Naive thymus-derived CD4-positive, alpha-beta T cell (primary cell): ENCODE measurements around the gene TBX19. TPM values are rescaled to one million over a fixed set of nuclear protein-coding genes. Genes with fewer than 3 reads are reported as not detected.

Experiments used
- ATAC-seq: fragments of 150-1000 bp; cut with Tn5 transposase; 2 replicates; pipeline ENCODE4 v1.10.0; 2021; ENCODE audit warnings: mild to moderate bottlenecking, moderate library complexity
- CTCF ChIA-PET: fragments of 350-600 bp; sonication (Branson Sonifier 250); formaldehyde crosslinking; loops from one replicate; lab custom pipeline; 2021; ENCODE audit warnings: antibody characterized with exemption; lab: Charles Lee
- POLR2A ChIA-PET: fragments of 350-600 bp; sonication (Branson Sonifier 250); formaldehyde crosslinking; loops from one replicate; lab custom pipeline; 2021; ENCODE audit warnings: antibody characterized with exemption, inconsistent platforms; lab: Charles Lee
- DNase-seq, 9 donors: peaks; one replicate each; pipeline versions ENCODE4 v3.0.0 to v3.0.0-alpha.2; 2020 to 2022; ENCODE audit warnings: mixed read lengths in 1 of 9
- H3K27ac ChIP-seq: one replicate; pipeline ENCODE4 v1.7.0; 2013; ENCODE audit warnings: mild to moderate bottlenecking, low read depth, low read length, moderate library complexity
- H3K27me3 ChIP-seq, 2 donors: one replicate each; pipeline ENCODE4 v1.7.0; 2013; ENCODE audit warnings: low read length in 2 of 2, mild to moderate bottlenecking in 2 of 2, moderate library complexity in 2 of 2; ENCODE audit not compliant: control insufficient read depth in 2 of 2, insufficient read depth in 2 of 2
- H3K36me3 ChIP-seq, 3 experiments: 1 replicate in 2 of 3; 2 replicates in 1 of 3; pipeline ENCODE4 v1.7.0; 2013; ENCODE audit warnings: low read length in 3 of 3, mild to moderate bottlenecking in 3 of 3, moderate library complexity in 1 of 3; ENCODE audit not compliant: insufficient read depth in 3 of 3, control insufficient read depth in 2 of 3
- H3K4me1 ChIP-seq, 2 donors: one replicate each; pipeline ENCODE4 v1.7.0; 2013; ENCODE audit warnings: low read length in 2 of 2, mild to moderate bottlenecking in 2 of 2, moderate library complexity in 1 of 2; ENCODE audit not compliant: control insufficient read depth in 2 of 2, insufficient read depth in 2 of 2
- H3K4me3 ChIP-seq: 2 replicates; pipeline ENCODE4 v1.7.0; 2013; ENCODE audit warnings: mild to moderate bottlenecking, low read length
- H3K9me3 ChIP-seq, 3 experiments: 1 replicate in 2 of 3; 2 replicates in 1 of 3; pipeline ENCODE4 v1.7.0; 2013; ENCODE audit warnings: low read length in 3 of 3; ENCODE audit not compliant: control insufficient read depth in 2 of 3
- H3K27ac Mint-ChIP-seq, 9 donors: one replicate each; pipeline ENCODE4 v1.8.0; 2020 to 2022; ENCODE audit warnings: mixed read lengths in 9 of 9, mild to moderate bottlenecking in 8 of 9, moderate library complexity in 5 of 9, inconsistent platforms in 2 of 9
- H3K27me3 Mint-ChIP-seq, 5 donors: one replicate each; pipeline ENCODE4 v1.8.0; 2021 to 2022; ENCODE audit warnings: mixed read lengths in 5 of 5, mild to moderate bottlenecking in 1 of 5
- H3K36me3 Mint-ChIP-seq, 5 donors: one replicate each; pipeline ENCODE4 v1.8.0; 2020 to 2022; ENCODE audit warnings: mixed read lengths in 5 of 5, mild to moderate bottlenecking in 3 of 5, inconsistent platforms in 1 of 5
- H3K4me1 Mint-ChIP-seq, 7 donors: one replicate each; pipeline ENCODE4 v1.8.0; 2020 to 2022; ENCODE audit warnings: mixed read lengths in 7 of 7, mild to moderate bottlenecking in 3 of 7, inconsistent platforms in 1 of 7
- H3K4me3 Mint-ChIP-seq, 10 donors: one replicate each; pipeline ENCODE4 v1.8.0; 2020 to 2022; ENCODE audit warnings: mild to moderate bottlenecking in 10 of 10, mixed read lengths in 10 of 10, moderate library complexity in 6 of 10, inconsistent platforms in 2 of 10
- H3K9me3 Mint-ChIP-seq, 11 donors: one replicate each; pipeline ENCODE4 v1.8.0; 2020 to 2022; ENCODE audit warnings: mixed read lengths in 11 of 11, mild to moderate bottlenecking in 4 of 11, inconsistent platforms in 1 of 11, moderate library complexity in 1 of 11
- intact Hi-C, 2 donors: fragments of 100-400 bp; cut with micrococcal nuclease; formaldehyde crosslinking; loops; one replicate each; pipeline ENCODE4 v1.15.1; 2023
- polyA plus RNA-seq, 2 donors: library from polyadenylated mRNA; unstranded; fragments of 300-500 nt; fragmentation: Illumina TruSeq; gene quantifications; one replicate each; pipeline ENCODE4 v1.2.3, GENCODE V29; 2021
- total RNA-seq, 6 experiments: library from RNA in 5 of 6; stranded (reverse) in 5 of 6; gene quantifications; 1 replicate in 5 of 6; 2 replicates in 1 of 6; pipeline ENCODE4 v1.2.3 and lab custom pipeline; 2021 to 2026

Gene TBX19
- total and polyA plus RNA-seq, 7 experiments from 2014 or later = 1.1 to 4.5 (median 2.2) TPM

DNA sequence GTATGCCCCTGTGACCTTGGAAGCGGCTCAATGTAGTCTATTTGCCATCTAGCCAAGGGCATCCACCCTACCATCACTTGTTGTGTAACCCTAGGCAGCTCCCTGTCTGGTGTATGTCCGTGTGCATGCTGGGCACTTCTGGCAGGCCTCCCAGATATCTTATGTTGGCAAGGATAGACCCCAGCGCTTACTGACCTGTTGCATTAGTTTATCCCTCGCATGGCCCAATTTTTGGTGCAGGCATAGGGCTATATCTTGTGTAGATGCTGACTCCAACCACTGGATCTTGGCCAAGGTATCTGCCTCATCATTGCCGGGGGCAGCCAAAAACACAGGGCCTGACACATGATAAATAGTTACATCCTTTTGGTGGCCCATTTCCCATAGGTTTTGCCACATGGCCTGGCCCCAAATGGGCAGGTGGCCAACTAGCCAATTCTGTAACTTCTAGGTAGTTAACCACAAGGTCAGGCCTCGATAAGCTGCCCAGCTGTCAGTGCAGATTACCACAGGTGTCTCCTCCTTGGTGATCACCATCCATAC is 14.0 kb upstream of the TBX19 start:
- ATAC-seq (no peak), DNase-seq (no peak)
- Mint-ChIP-seq H3K4me1 (peaks cover under 1 to 6% (median 1%) of the 10 kb centered on the region in 7 donors), H3K9me3 (peaks cover 0 to 15% (median 1%) of the 10 kb centered on the region in 11 donors), H3K27me3 (no peaks in the 10 kb centered on the region), H3K36me3 (peaks cover 8 to 60% (median 38%) of the 10 kb centered on the region in 5 donors), H3K27ac (no peak overlapping the region), H3K4me3 (no peak overlapping the region)
- Histone ChIP-seq H3K36me3 (peaks cover 0 to 25% (median 0%) of the 10 kb centered on the region in 3 experiments), H3K4me1 (no peaks in the 10 kb centered on the region), H3K27ac (no peak overlapping the region), H3K9me3 (no peaks in the 10 kb centered on the region), H3K27me3 (no peaks in the 10 kb centered on the region), H3K4me3 (no peak overlapping the region)
- POLR2A ChIA-PET = no interaction called here
- CTCF ChIA-PET = no interaction called here
- intact Hi-C loops = no loop called here

DNA sequence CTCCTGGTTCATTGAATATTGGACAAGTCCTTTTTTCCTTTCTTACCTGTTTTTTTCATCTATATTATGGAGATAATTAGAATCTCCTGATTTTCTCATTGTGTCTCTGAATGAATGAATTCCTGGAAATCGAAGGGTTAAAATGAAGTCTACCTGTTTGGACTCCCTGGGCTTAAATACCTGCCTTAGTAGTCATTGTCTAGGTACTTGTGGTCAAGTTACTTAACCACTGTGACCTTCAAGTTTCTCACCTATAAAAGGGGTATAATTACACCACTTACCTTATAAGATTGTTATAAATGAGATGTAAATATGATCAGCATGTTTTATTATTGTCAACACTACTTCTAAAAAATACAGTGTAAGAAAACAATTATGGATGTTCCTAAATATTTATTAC is 9.0 kb upstream of the TBX19 start:
- Histone ChIP-seq H3K27me3 (no peaks in the 10 kb centered on the region), H3K4me3 (no peak overlapping the region), H3K36me3 (no peaks in the 10 kb centered on the region), H3K27ac (no peak overlapping the region), H3K4me1 (no peaks in the 10 kb centered on the region), H3K9me3 (no peaks in the 10 kb centered on the region)
- POLR2A ChIA-PET = no interaction called here
- Mint-ChIP-seq H3K4me1 (peaks cover 0 to 3% (median 0%) of the 10 kb centered on the region in 7 donors), H3K36me3 (peaks cover 4 to 42% (median 38%) of the 10 kb centered on the region in 5 donors), H3K27ac (no peak overlapping the region), H3K9me3 (peaks cover 0 to 20% (median 6%) of the 10 kb centered on the region in 11 donors), H3K27me3 (peaks cover 0 to 2% (median 0%) of the 10 kb centered on the region in 5 donors), H3K4me3 (no peak overlapping the region)
- CTCF ChIA-PET = no interaction called here
- intact Hi-C loops = no loop called here
- DNase-seq (no peak), ATAC-seq (no peak)

DNA sequence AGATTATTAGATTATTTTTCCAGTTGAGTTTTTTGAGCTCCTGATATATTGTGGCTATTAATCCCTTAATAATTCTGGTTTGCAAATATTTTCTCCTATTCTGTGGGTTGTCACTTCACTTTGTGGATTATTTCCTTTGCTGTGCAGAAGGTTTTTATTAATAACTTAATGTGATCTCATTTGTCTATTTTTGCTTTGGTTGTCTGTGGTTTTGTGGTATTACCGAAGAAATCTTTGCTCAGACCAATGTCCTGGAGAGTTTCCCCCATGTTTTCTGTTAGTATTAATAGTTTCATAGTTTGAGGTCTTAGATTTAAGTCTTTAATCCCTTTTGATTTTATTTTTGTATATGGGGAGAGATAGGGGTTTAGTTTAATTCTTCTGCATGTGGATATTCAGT is 7.1 kb upstream of the TBX19 start:
- DNase-seq (no peak), ATAC-seq (no peak)
- H3K36me3 ChIP-seq = no peaks in the 10 kb centered on the region
- CTCF ChIA-PET = no interaction called here
- H3K9me3 ChIP-seq = no peaks in the 10 kb centered on the region
- POLR2A ChIA-PET = no interaction called here
- Mint-ChIP-seq H3K36me3 (peaks cover 4 to 46% (median 43%) of the 10 kb centered on the region in 5 donors), H3K27me3 (peaks cover 0 to 5% (median 0%) of the 10 kb centered on the region in 5 donors), H3K4me3 (no peak overlapping the region), H3K4me1 (peaks cover 0 to 3% (median 0%) of the 10 kb centered on the region in 7 donors), H3K27ac (no peak overlapping the region), H3K9me3 (peaks cover 0 to 27% (median 8%) of the 10 kb centered on the region in 11 donors)
- H3K27me3 ChIP-seq = no peaks in the 10 kb centered on the region
- H3K4me1 ChIP-seq = no peaks in the 10 kb centered on the region
- no peak overlapping the region for H3K4me3 ChIP-seq
- intact Hi-C loops = no loop called here
- no peak overlapping the region for H3K27ac ChIP-seq

DNA sequence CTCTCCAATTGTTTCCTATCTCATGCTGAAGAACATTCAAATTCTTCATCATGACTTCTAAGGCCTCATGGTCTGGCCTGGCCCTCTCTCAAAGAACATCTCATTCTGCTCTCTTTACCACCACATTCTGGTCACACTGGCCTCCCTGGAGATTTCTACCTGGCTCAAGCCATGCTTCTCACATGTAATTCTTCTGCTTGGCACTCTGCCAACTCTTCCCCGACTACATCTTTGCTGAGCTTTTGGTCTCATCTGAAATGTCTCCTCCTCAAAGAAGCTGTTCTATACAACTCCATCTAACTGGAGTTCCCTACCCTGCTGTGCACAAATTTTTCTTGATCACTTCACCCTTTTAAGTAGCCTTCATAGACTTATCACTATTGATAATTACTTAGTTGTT is 1.4 kb upstream of the TBX19 start:
- Mint-ChIP-seq H3K9me3 (peaks cover 0 to 14% (median 5%) of the 10 kb centered on the region in 11 donors), H3K27ac (no peak overlapping the region), H3K36me3 (peaks cover 4 to 35% (median 22%) of the 10 kb centered on the region in 5 donors), H3K4me1 (peaks cover 0 to 13% (median 0%) of the 10 kb centered on the region in 7 donors), H3K27me3 (peaks cover 0 to 5% (median 0%) of the 10 kb centered on the region in 5 donors), H3K4me3 (no peak overlapping the region)
- ChIA-PET POLR2A (no interaction called here), CTCF (no interaction called here)
- no peak for DNase-seq
- Histone ChIP-seq H3K4me1 (no peaks in the 10 kb centered on the region), H3K4me3 (no peak overlapping the region), H3K27me3 (no peaks in the 10 kb centered on the region), H3K27ac (no peak overlapping the region), H3K36me3 (no peaks in the 10 kb centered on the region), H3K9me3 (no peaks in the 10 kb centered on the region)
- intact Hi-C loops = no loop called here
- ATAC-seq = no peak

DNA sequence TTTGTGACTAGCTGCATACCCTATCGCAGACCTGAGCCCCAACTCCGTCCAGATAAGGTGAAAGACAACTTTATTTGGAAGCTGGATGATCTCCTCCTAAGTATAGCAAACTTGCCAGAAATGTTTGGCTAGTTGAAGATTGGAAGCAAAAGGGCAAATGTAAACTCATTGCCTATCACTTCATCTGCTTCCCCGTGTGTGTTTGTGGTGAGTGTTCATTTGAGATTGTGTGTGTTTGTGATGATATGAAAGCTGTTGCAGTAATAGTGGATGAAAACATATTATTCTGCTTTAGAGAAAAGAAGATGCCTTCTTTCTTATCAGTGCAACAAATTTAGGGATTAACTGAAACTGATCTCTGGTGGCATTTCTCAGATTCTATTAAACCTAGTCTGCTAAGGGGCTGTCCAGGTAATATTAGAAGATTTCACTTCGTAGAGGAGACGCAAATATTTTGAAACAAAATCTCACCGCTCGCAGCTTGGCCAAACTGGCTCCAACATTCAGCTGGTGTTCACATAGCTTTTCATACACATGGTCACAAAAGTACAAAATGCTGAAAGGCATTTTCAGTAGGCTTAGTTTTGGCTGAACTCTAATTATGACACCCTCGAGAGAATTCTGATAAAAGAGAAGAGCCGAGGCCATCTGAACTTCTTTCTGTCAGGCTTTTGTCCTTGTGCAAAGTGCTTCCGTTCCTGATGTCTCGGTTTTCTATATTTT is 1.1 kb downstream of the TBX19 start:
- POLR2A ChIA-PET = no interaction called here
- H3K27ac Mint-ChIP-seq = no peak overlapping the region

DNA sequence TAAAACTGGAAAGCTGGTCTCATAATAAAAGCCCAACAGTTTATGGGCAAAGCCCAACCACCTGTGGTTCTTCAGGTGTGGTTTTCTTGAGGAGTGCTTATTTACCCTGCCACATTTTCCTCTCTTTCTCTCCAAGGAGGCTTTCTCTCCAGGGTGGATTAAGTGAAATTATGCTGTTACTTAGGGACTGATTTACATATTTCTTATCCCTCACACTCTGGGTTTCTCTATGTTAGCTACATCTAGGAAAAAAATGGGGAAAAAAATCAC is 4.8 kb downstream of the TBX19 start:
- H3K9me3 Mint-ChIP-seq = no peaks in the 10 kb centered on the region
- DNase-seq = no peak
- no peaks in the 10 kb centered on the region for H3K9me3 ChIP-seq
- ChIA-PET CTCF (no interaction called here), POLR2A (no interaction called here)
- no peaks in the 10 kb centered on the region for H3K27me3 ChIP-seq
- ATAC-seq = no peak
- H3K27ac ChIP-seq = no peak overlapping the region
- H3K4me1 Mint-ChIP-seq = peaks cover 0 to 23% (median 10%) of the 10 kb centered on the region in 7 donors
- H3K36me3 Mint-ChIP-seq = peaks cover 0 to 15% (median 4%) of the 10 kb centered on the region in 5 donors
- intact Hi-C loops = loop anchor here in 1 of 2 donors (5.0 kb wide), 1 partner anchor 48 kb away; no protein-coding TSS in a partner anchor
- H3K27ac Mint-ChIP-seq = no peak overlapping the region
- no peaks in the 10 kb centered on the region for H3K36me3 ChIP-seq
- no peaks in the 10 kb centered on the region for H3K27me3 Mint-ChIP-seq
- no peak overlapping the region for H3K4me3 ChIP-seq
- H3K4me1 ChIP-seq = no peaks in the 10 kb centered on the region
- no peak overlapping the region for H3K4me3 Mint-ChIP-seq

More for the DNA sequence above, 1.1 kb downstream of the TBX19 start:
- ATAC-seq = no peak
- CTCF ChIA-PET = no interaction called here
- Histone ChIP-seq H3K9me3 (no peaks in the 10 kb centered on the region), H3K27me3 (no peaks in the 10 kb centered on the region), H3K4me1 (no peaks in the 10 kb centered on the region), H3K27ac (no peak overlapping the region), H3K36me3 (no peaks in the 10 kb centered on the region), H3K4me3 (no peak overlapping the region)
- Mint-ChIP-seq H3K27me3 (peaks cover 0 to 3% (median 0%) of the 10 kb centered on the region in 5 donors), H3K9me3 (peaks cover 0 to 8% (median 2%) of the 10 kb centered on the region in 11 donors), H3K36me3 (peaks cover 0 to 28% (median 21%) of the 10 kb centered on the region in 5 donors), H3K4me1 (peaks cover 7 to 15% (median 10%) of the 10 kb centered on the region in 7 donors), H3K4me3 (no peak overlapping the region)
- intact Hi-C loops = no loop called here
- DNase-seq = no peak
